Measurements from ENCODE around the gene KCNA4.
"Not testable (repeated sequence)": the region's sequence is repeated elsewhere in the genome, so short reads cannot be mapped to it uniquely, and the experiment has no call there.

KCNA4 gene

DNA sequence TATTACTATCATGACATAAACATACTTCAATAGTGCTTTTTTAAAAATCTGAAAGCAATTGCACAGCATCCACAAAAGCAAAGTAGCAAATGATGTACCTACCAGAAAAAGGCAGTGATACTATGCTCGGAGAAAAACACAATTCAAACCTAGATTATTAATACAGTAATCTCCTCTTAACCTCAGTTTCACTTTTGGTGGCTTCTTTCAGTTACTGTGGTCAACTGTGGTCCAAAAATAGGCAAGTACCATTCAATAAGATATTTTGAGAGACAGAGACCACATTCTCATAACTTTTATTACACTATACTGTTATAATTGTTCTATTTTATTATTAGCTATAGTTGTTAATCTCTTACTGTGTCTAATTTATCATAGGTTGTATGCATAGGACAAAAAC, 20.8 kb downstream of the KCNA4 start:
- DNase-seq: no peak

DNA sequence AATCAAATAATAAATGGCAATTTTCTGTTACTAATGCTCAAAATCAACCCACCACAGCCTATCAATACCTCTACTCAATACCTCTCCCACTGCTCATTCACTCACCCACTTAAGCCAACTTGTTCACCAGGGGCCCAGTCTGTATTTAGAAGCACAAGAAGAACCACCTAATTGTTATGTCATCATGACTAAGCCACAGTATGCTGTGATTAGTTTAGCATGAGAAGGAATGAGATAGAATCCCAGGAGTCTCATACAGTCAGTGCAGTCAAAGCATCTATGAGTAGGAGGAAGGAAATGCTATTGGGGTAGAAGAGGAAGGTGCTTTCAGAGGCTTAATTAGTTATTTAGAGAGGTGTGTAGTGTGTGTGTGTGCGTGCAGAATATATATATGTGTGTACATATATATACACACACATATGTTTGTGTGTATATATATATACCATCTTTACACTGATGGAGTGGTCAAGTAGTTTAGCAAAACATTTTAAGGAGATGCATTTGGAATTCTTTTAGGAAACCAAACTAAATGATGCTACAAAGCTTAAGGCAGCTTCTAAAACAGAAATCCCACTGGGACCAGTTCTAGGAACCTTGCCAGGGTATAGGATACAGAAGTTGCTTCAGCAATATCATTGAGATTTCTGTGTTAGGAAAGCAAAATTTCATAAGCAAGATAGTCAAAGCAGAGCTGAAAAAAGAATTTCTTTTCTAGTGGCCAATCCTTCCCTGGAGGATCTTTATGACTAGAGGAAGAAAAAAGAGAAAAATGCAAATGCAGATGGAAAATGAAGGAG, 27.5 kb downstream of the KCNA4 start:
- DNase-seq: no peak

- no peak for DNase-seq
Observed at GRCh38 chr11:29985248-29985647, 31.6 kb downstream of the KCNA4 start.

DNA sequence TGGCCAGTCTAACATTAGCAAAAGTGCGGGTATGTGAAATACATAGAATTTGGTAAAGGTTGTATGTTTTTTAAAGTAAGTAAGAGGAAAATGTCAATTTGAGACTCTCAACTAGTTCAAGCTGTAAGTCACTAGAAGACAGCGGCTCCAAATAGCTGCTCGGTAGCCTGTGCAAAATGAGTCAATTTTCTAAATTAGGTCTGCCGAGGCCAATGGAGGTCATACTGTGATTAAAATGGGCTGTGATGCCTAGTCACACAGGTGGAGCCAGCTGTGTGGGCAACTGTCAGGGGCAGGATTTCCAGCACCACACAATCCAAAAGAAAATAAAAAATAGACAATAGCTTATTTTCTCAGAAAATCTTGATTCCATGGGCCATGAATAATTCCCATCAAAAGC, 32.3 kb downstream of the KCNA4 start:
- DNase-seq: no peak

GRCh38 chr11:29978549-29978948, 38.3 kb downstream of the KCNA4 start:
- DNase-seq: no peak

- DNase-seq: not testable (repeated sequence)
Observed at GRCh38 chr11:29975580-29975979, 41.2 kb downstream of the KCNA4 start.

DNA sequence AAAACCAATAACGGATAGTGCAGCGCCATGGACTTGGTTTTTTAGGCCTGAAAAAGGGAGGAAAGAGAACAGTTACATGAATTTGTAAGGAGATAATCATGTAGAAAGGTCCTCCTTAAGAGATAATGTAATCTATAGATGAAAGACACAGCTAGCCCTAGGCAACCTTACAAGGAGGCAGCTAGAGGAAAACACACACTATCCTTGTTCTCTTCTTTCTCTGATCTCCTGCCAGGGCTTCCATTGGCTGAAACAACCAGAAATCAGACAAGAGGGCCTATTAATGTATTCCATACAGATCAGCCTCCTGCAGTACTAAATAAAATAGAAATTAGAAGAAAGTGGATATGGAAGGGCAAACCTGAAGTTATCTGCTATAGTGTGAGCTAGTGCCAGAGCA, 53.0 kb downstream of the KCNA4 start:
- no peak for DNase-seq

- DNase-seq: no peak
Observed at GRCh38 chr11:29963036-29963435, 53.8 kb downstream of the KCNA4 start.

- DNase-seq: no peak
Observed at GRCh38 chr11:29962243-29962642, 54.6 kb downstream of the KCNA4 start.
